Omental fat pad (tissue), 4 donors: ENCODE measurements around the gene TTC28. TPM values are rescaled to one million over a fixed set of nuclear protein-coding genes. Genes with fewer than 3 reads are reported as not detected.
"Not testable (repeated sequence)": the region's sequence is repeated elsewhere in the genome, so short reads cannot be mapped to it uniquely, and the experiment has no call there.

Experiments
- ATAC-seq: fragments of 150-250 bp; one replicate; pipeline ENCODE4 v1.9.1; 2016; ENCODE audit warnings: mild to moderate bottlenecking, moderate library complexity; ENCODE audit not compliant: low FRiP score
- DNase-seq: peaks from one replicate; pipeline ENCODE4 v3.0.0-alpha.2; 2019; ENCODE audit warnings: low spot score
- total RNA-seq, 4 donors: library from RNA; depleted of rRNA; stranded (reverse); fragments of >200 nt; gene quantifications; one replicate each; pipeline ENCODE4 v1.1.0, GENCODE V29; 2016
- TF ChIP-seq, protein P1 (sequence below), 3 donors: fragments of 450-650 bp; IDR thresholded peaks; one replicate each; pipeline ENCODE4 v1.5.1; 2016 to 2017; ENCODE audit warnings: antibody characterized with exemption in 3 of 3, mild to moderate bottlenecking in 3 of 3, moderate library complexity in 2 of 3

Gene TTC28
- total RNA-seq, 4 donors from 2014 or later, result 28.6 to 103 (median 50.6) TPM

- ATAC-seq (no peak), DNase-seq (no peak)
- TF ChIP-seq, protein P1, sequence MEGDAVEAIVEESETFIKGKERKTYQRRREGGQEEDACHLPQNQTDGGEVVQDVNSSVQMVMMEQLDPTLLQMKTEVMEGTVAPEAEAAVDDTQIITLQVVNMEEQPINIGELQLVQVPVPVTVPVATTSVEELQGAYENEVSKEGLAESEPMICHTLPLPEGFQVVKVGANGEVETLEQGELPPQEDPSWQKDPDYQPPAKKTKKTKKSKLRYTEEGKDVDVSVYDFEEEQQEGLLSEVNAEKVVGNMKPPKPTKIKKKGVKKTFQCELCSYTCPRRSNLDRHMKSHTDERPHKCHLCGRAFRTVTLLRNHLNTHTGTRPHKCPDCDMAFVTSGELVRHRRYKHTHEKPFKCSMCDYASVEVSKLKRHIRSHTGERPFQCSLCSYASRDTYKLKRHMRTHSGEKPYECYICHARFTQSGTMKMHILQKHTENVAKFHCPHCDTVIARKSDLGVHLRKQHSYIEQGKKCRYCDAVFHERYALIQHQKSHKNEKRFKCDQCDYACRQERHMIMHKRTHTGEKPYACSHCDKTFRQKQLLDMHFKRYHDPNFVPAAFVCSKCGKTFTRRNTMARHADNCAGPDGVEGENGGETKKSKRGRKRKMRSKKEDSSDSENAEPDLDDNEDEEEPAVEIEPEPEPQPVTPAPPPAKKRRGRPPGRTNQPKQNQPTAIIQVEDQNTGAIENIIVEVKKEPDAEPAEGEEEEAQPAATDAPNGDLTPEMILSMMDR (IDR thresholded peaks at IDR 0.05), result no peak
These were observed 182.5 kb downstream of the TTC28 start for GRCh38 chr22:28497188-28497587.

DNA sequence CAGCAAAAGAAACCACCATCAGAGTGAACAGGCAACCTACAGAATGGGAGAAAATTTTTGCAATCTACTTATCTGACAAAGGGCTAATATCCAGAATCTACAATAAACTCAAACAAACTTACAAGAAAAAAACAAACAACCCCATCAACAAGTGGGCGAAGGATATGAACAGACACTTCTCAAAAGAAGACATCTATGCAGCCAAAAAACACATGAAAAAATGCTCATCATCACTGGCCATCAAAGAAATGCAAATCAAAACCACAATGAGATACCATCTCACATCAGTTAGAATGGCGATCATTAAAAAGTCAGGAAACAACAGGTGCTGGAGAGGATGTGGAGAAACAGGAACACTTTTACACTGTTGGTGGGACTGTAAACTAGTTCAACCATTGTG is 188.4 kb downstream of the TTC28 start:
- DNase-seq, ATAC-seq: not testable (repeated sequence)

DNA sequence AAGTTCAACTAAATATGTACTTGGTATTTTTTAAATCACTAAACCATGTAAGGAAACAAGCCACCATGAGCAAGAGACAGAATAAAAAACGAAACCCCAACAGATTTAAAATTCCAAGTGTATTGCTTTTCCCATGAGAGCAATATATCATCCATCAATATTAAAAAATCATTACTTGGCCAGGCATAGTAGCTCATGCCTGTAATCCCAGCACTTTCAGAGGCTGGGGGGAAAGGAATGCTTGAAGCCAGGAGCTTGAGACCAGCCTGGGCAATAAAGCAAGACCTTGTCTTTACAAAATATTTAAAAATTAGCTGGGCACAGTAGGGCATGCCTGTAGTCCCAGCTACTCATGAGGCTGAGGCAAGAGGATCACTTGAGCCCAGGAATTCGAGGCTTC is 190.8 kb downstream of the TTC28 start:
- TF ChIP-seq, protein P1 (IDR thresholded peaks at IDR 0.05), result no peak
- DNase-seq (no peak), ATAC-seq (no peak)

- no peak for ATAC-seq
- TF ChIP-seq, protein P1 (IDR thresholded peaks at IDR 0.05), result no peak
- no peak for DNase-seq
These were observed 195.0 kb downstream of the TTC28 start for GRCh38 chr22:28484662-28485061.

DNA sequence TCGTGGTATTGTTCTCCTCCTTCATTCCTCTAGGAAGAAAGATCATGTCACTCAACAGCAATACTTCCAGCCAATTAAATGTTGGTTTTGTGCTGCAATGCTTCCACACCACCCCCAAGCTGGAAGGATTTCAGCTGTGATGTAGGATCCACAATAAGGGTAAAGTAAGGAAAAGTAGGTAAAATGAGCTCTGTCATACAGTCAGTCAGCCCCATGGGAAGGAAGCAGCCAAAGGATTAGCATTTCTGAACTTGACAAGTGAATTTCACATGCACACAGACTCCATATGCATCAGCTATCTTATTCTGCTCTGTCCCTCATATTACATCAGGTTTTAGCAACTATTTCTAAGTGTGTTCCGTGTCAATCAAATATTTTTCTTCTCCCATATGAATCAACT is 197.9 kb downstream of the TTC28 start:
- ATAC-seq (no peak), DNase-seq (no peak)
- TF ChIP-seq, protein P1 (IDR thresholded peaks at IDR 0.05), result no peak

DNA sequence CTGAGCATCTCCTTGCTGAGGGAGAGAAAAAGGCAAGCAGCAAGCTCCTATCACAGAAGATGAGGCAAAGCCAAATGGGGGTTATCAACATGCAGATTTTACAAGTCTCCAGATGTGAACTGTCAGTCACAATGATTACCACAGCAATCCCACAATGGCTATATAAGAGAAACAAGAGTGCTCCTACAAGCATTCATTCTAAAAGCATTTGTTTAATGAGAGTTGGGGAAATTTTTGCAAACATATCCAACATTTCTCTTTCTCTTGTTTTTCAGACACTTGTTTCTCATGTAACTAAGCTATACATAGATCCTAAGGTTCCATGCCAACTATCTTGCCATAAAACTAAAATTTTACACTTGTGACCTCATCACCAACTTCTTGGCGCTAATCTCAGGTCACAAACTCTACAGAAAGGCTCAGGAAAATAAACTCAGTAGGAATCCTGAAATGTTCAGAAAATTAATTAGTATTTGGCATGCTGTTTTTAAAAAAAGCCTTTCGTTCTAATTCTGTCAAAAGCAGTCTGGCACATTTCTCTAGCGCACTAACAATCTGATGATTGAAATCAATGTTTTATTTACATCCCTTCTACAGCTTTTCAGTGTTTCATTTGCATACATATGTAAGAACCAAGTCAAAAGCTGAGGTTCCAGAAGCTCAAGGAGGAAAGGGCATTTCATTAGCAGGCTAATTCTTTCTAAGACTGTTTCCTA is 199.5 kb downstream of the TTC28 start:
- DNase-seq, result no peak
- TF ChIP-seq, protein P1 (IDR thresholded peaks at IDR 0.05), result no peak
- no peak for ATAC-seq

GRCh38 chr22:28478564-28478963 is 201.1 kb downstream of the TTC28 start:
- DNase-seq (no peak), ATAC-seq (no peak)
- TF ChIP-seq, protein P1 (IDR thresholded peaks at IDR 0.05), result no peak
